Vagina (tissue), 2 donors: ENCODE data around the gene ZNF844.

Experiments
- CTCF ChIP-seq, 3 experiments: fragments of 450-650 bp in 2 of 3; fragments of 200-600 bp in 1 of 3; sonication (generic) in 1 of 3; IDR thresholded peaks; one replicate each; pipeline ENCODE4 v1.5.1; 2017 to 2019; ENCODE audit warnings: antibody characterized with exemption in 3 of 3, mild to moderate bottlenecking in 2 of 3, moderate library complexity in 2 of 3
- POLR2AphosphoS5 ChIP-seq, 2 donors: sonication (generic); formaldehyde crosslinking; IDR thresholded peaks; one replicate each; pipeline ENCODE4 v1.9.0; 2017; ENCODE audit warnings: antibody characterized with exemption in 2 of 2, mild to moderate bottlenecking in 2 of 2, low read depth in 1 of 2; ENCODE audit not compliant: insufficient read depth in 1 of 2

- no peak for TF ChIP-seq CTCF (IDR thresholded peaks at IDR 0.05)
- no peak for TF ChIP-seq POLR2AphosphoS5 (IDR thresholded peaks at IDR 0.05; ENCODE audit: insufficient read depth in 1 of 2, low read depth in 1 of 2)
These were observed 11.1 kb downstream of the ZNF844 start for GRCh38 chr19:12075538-12076139.
